ENCODE data around the gene CCDC27. TPM values are rescaled to one million over a fixed set of nuclear protein-coding genes. Genes with fewer than 3 reads are reported as not detected.

CCDC27 gene
- total and polyA plus RNA-seq, 8 donors: not detected

GRCh38 chr1:3708791-3709190, 43.5 kb upstream of the CCDC27 start:
- peak in 1 of 2 donors; percentile 51 for DNase-seq
- H3K27me3 ChIP-seq: peaks cover 4 to 97% (median 51%) of the 10 kb centered on the region in 3 donors
- H3K27ac ChIP-seq: no peak overlapping the region
- peaks cover 0 to 7% (median 2%) of the 10 kb centered on the region in 4 donors for H3K4me1 ChIP-seq
- TF ChIP-seq CTCF (IDR thresholded peaks at IDR 0.05) (no peak), EP300 (IDR thresholded peaks at IDR 0.05) (no peak), POLR2A (IDR thresholded peaks at IDR 0.05) (no peak)
- no peaks in the 10 kb centered on the region for H3K36me3 ChIP-seq
- H3K4me3 ChIP-seq: no peak overlapping the region
- intact Hi-C loops (cut with DNase I; ENCODE audit: low total_unique reads): no loop called here
- H3K9me3 ChIP-seq: no peaks in the 10 kb centered on the region
- WGBS, 5 donors: 13 to 21% (median 19%) methylated on average over 11 to 19 of the region's 19 CpGs

GRCh38 chr1:3710251-3710650, 42.0 kb upstream of the CCDC27 start:
- DNase-seq: no peak
- intact Hi-C loops (cut with DNase I; ENCODE audit: low total_unique reads): no loop called here
- Histone ChIP-seq H3K4me1 (peaks cover 0 to 7% (median 2%) of the 10 kb centered on the region in 4 donors), H3K27me3 (peaks cover 4 to 99% (median 51%) of the 10 kb centered on the region in 3 donors), H3K4me3 (no peak overlapping the region), H3K27ac (no peak overlapping the region), H3K9me3 (no peaks in the 10 kb centered on the region), H3K36me3 (no peaks in the 10 kb centered on the region)
- TF ChIP-seq EP300 (IDR thresholded peaks at IDR 0.05) (no peak), CTCF (IDR thresholded peaks at IDR 0.05) (no peak), POLR2AphosphoS5 (IDR thresholded peaks at IDR 0.05) (no peak)
- WGBS, 5 donors: 75 to 87% (median 85%) methylated on average over 11 to 15 of the region's 15 CpGs

- Histone ChIP-seq H3K4me1 (peaks cover 0 to 7% (median 2%) of the 10 kb centered on the region in 4 donors), H3K27ac (no peak overlapping the region), H3K4me3 (no peak overlapping the region), H3K27me3 (peaks cover 4 to 100% (median 51%) of the 10 kb centered on the region in 3 donors), H3K9me3 (no peaks in the 10 kb centered on the region), H3K36me3 (no peaks in the 10 kb centered on the region)
- TF ChIP-seq POLR2A (IDR thresholded peaks at IDR 0.05) (no peak), EP300 (IDR thresholded peaks at IDR 0.05) (no peak), POLR2AphosphoS5 (IDR thresholded peaks at IDR 0.05) (no peak), CTCF (IDR thresholded peaks at IDR 0.05) (no peak)
- intact Hi-C loops (cut with DNase I; ENCODE audit: low total_unique reads): no loop called here
- DNase-seq: no peak
- WGBS, 5 donors: 71 to 85% (median 76%) methylated on average over 2 to 11 of the region's 11 CpGs
Measured at GRCh38 chr1:3711381-3711779, 40.9 kb upstream of the CCDC27 start.

- Histone ChIP-seq H3K36me3 (no peaks in the 10 kb centered on the region), H3K27ac (no peak overlapping the region), H3K4me3 (no peak overlapping the region), H3K4me1 (peaks cover 0 to 7% (median 2%) of the 10 kb centered on the region in 4 donors), H3K9me3 (no peaks in the 10 kb centered on the region), H3K27me3 (peaks cover 4 to 100% (median 50%) of the 10 kb centered on the region in 3 donors)
- TF ChIP-seq POLR2A (IDR thresholded peaks at IDR 0.05): no peak
- no peak for TF ChIP-seq CTCF (IDR thresholded peaks at IDR 0.05)
- no peak for TF ChIP-seq EP300 (IDR thresholded peaks at IDR 0.05)
- TF ChIP-seq POLR2AphosphoS5 (IDR thresholded peaks at IDR 0.05): no peak
- intact Hi-C loops (cut with DNase I; ENCODE audit: low total_unique reads): no loop called here
- WGBS, 5 donors: 63 to 66% (median 65%) methylated on average over 24 of the region's 24 CpGs
- no peak for DNase-seq
Measured at GRCh38 chr1:3711780-3712451, 40.3 kb upstream of the CCDC27 start.
